ENCODE results near the gene DVL1.

DNA sequence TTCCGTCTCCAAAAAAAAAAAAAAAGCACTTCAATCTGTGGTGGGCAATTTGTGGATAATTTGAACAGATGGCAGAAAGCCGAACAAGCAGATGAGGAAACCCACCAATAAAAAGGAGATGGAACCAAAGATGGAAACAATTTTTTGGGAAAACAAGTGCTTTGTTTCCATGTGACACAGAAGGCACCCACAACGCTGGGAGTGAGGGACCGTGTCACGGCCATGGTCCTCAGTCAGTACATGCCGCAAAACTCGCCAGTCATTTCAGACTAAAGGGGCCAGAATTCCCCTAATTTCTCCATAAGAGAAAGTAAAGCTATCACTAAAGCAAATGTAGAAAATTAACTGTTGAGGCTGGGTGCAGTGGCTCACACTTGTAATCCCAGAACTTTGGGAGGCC, 44.9 kb upstream of the DVL1 start:
- TF ChIP-seq ZEB1 (IDR thresholded peaks at IDR 0.05; ENCODE audit: insufficient replicate concordance, low read depth) (no peak), SIN3A (IDR thresholded peaks at IDR 0.05; ENCODE audit: borderline replicate concordance, low read depth, low read length) (no peak), ETV6 (CRISPR knock-in tag; conservative IDR thresholded peaks at IDR 0.05) (no peak), KLF13 (CRISPR knock-in tag; IDR thresholded peaks at IDR 0.05) (no peak), SP1 (IDR thresholded peaks at IDR 0.05) (no peak), SP1 (CRISPR knock-in tag; IDR thresholded peaks at IDR 0.05) (no peak), ARID2 (CRISPR knock-in tag; IDR thresholded peaks at IDR 0.05; ENCODE audit: borderline replicate concordance) (no peak)
- TF ChIP-seq, protein P1, sequence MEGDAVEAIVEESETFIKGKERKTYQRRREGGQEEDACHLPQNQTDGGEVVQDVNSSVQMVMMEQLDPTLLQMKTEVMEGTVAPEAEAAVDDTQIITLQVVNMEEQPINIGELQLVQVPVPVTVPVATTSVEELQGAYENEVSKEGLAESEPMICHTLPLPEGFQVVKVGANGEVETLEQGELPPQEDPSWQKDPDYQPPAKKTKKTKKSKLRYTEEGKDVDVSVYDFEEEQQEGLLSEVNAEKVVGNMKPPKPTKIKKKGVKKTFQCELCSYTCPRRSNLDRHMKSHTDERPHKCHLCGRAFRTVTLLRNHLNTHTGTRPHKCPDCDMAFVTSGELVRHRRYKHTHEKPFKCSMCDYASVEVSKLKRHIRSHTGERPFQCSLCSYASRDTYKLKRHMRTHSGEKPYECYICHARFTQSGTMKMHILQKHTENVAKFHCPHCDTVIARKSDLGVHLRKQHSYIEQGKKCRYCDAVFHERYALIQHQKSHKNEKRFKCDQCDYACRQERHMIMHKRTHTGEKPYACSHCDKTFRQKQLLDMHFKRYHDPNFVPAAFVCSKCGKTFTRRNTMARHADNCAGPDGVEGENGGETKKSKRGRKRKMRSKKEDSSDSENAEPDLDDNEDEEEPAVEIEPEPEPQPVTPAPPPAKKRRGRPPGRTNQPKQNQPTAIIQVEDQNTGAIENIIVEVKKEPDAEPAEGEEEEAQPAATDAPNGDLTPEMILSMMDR (CRISPR knock-in tag; IDR thresholded peaks at IDR 0.05): no peak

Measured in HepG2 (cell line).